ENCODE measurements around the gene KRT35. TPM values are rescaled to one million over a fixed set of nuclear protein-coding genes. Genes with fewer than 3 reads are reported as not detected.
"Not testable (repeated sequence)": the region's sequence is repeated elsewhere in the genome, so short reads cannot be mapped to it uniquely, and the experiment has no call there.

KRT35 gene
- total RNA-seq, 8 experiments from 2014 or later, result 0.09 to 0.24 (median 0.17) TPM; not detected in 4

GRCh38 chr17:41440531-41441033 is 40.4 kb downstream of the KRT35 start, which contains the start of gene KRT38:
KRT38 (minus strand) TSS chr17:41440983; CDS start chr17:41440921, 62 bp downstream.
- Histone ChIP-seq H3K4me1 (replicated peaks in 1 of 2) (peaks cover 10 to 17% of the 10 kb centered on the region in 2 donors), H3K4me3 (no peak within 1 kb of the TSS), H3K27ac (no peak within 1 kb of the TSS)
- in situ Hi-C loops (cut with MboI; ENCODE audit: low pct_unique_long_range_greater_than_20kb in 2 of 9, low sequenced_read_pairs in 9 of 9, unreplicated experiment in 9 of 9), result no loop called here
- ATAC-seq (replicated peaks in 6 of 8), result no peak
- 80 to 100% (median 95%) methylated on average over 1 to 5 of the region's 10 CpGs; no CpG with 5 or more reads in 6 of the 10 experiments for WGBS, 10 experiments

- WGBS, 10 experiments, result 70 to 100% (median 86%) methylated on average over 2 to 5 of the region's 5 CpGs; no CpG with 5 or more reads in 5 of the 10 experiments
- peaks cover 14 to 23% of the 10 kb centered on the region in 2 donors for H3K4me1 ChIP-seq (replicated peaks in 1 of 2)
- in situ Hi-C loops (cut with MboI; ENCODE audit: low pct_unique_long_range_greater_than_20kb in 2 of 9, low sequenced_read_pairs in 9 of 9, unreplicated experiment in 9 of 9), result no loop called here
- H3K4me3 ChIP-seq, result no peak overlapping the region
- no peak overlapping the region for H3K27ac ChIP-seq
- ATAC-seq (replicated peaks in 6 of 8), result no peak
These were observed 41.6 kb downstream of the KRT35 start for GRCh38 chr17:41439375-41439774.

- WGBS, 10 experiments, result 30 to 95% (median 76%) methylated on average over 1 to 9 of the region's 9 CpGs; no CpG with 5 or more reads in 2 of the 10 experiments
- in situ Hi-C loops (cut with MboI; ENCODE audit: low pct_unique_long_range_greater_than_20kb in 2 of 9, low sequenced_read_pairs in 9 of 9, unreplicated experiment in 9 of 9), result no loop called here
- Histone ChIP-seq H3K27ac (no peak overlapping the region), H3K4me3 (no peak overlapping the region), H3K4me1 (replicated peaks in 1 of 2) (peaks cover 18 to 26% of the 10 kb centered on the region in 2 donors)
- no peak for ATAC-seq (replicated peaks in 6 of 8)
These were observed 43.2 kb downstream of the KRT35 start for GRCh38 chr17:41437769-41438168.

GRCh38 chr17:41437254-41437653 is 43.7 kb downstream of the KRT35 start:
- no peak overlapping the region for H3K27ac ChIP-seq
- 25 to 100% (median 85%) methylated on average over 1 to 6 of the region's 7 CpGs; no CpG with 5 or more reads in 4 of the 10 experiments for WGBS, 10 experiments
- H3K4me1 ChIP-seq (replicated peaks in 1 of 2), result peaks cover 12 to 21% of the 10 kb centered on the region in 2 donors
- no peak overlapping the region for H3K4me3 ChIP-seq
- in situ Hi-C loops (cut with MboI; ENCODE audit: low pct_unique_long_range_greater_than_20kb in 2 of 9, low sequenced_read_pairs in 9 of 9, unreplicated experiment in 9 of 9), result no loop called here
- ATAC-seq (replicated peaks in 6 of 8), result no peak

DNA sequence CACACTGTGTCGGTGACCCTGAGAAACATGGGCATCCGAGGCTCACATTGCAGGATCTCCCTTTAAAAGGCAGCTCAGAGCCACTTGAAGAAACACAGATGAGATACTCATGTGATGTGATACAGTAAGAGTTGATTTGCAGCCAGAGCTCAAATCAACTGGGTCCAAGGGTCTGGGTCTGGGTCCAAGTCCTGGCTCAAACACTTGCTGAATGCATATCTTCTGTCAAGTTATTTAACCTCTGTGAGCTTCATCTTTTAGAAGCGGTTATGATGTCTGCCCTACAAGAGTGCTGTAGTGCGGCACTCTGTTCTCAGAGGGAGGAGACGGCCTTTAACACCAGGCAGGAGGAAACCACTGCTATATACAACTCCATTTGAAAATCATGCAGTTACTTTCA is 46.5 kb downstream of the KRT35 start:
- 40 to 90% (median 77%) methylated on average over 1 to 4 of the region's 5 CpGs; no CpG with 5 or more reads in 4 of the 10 experiments for WGBS, 10 experiments
- Histone ChIP-seq H3K4me3 (no peak overlapping the region), H3K27ac (no peak overlapping the region), H3K4me1 (replicated peaks in 1 of 2) (peaks cover 12 to 16% of the 10 kb centered on the region in 2 donors)
- in situ Hi-C loops (cut with MboI; ENCODE audit: low pct_unique_long_range_greater_than_20kb in 2 of 9, low sequenced_read_pairs in 9 of 9, unreplicated experiment in 9 of 9), result no loop called here
- ATAC-seq (replicated peaks in 6 of 8), result peak in 4 of 8 experiments; percentile 7 to 20 (median 10)

DNA sequence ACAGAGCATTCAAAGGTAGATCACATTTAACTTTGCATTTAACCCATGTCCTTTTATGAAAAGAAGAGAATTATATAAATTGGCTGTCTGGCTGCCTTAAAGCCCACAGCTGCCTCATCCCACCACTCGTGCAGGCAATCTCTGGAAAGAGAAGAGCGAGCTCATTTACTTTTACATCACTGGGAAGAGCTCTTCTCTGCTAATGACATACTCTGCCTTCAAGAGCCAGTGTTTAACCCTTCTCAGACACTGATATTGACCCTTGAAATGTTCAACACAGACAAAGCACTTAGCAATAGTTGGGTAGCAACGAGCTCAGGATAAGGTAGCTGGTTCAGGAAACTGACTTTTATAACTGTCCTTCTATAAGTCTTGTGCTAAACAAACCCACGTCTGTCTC is 46.9 kb downstream of the KRT35 start:
- in situ Hi-C loops (cut with MboI; ENCODE audit: low pct_unique_long_range_greater_than_20kb in 2 of 9, low sequenced_read_pairs in 9 of 9, unreplicated experiment in 9 of 9), result no loop called here

DNA sequence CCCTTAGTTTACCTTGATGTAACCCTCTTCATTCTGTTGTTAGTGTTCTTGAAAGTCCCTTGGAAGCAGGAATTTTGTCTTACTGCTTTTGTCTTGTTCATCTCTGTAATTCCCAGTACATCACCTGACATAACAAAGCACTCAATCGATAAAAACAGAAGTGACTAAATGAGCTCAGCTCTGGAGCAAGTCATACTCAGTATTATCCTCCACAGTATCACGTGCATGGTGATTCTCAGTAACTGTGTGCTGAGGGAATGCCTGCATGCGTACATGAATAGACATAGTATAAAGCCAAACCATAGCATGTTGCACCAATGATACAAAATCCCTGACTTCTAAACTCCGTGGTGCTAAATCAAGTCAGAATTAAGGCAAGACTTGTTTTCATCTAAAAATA is 47.4 kb downstream of the KRT35 start:
- 0 to 100% (median 50%) methylated on average over 1 to 4 of the region's 4 CpGs for WGBS, 10 experiments
- H3K4me3 ChIP-seq, result no peak overlapping the region
- no peak overlapping the region for H3K27ac ChIP-seq
- peaks cover 12 to 21% of the 10 kb centered on the region in 2 donors for H3K4me1 ChIP-seq (replicated peaks in 1 of 2)
- in situ Hi-C loops (cut with MboI; ENCODE audit: low pct_unique_long_range_greater_than_20kb in 2 of 9, low sequenced_read_pairs in 9 of 9, unreplicated experiment in 9 of 9), result no loop called here
- peak in 5 of 8 experiments; percentile 90 to 96 (median 95) for ATAC-seq (replicated peaks in 6 of 8)

More for the DNA sequence above, 46.9 kb downstream of the KRT35 start:
- 0 to 61% (median 47%) methylated on average over 1 to 4 of the region's 4 CpGs; no CpG with 5 or more reads in 3 of the 10 experiments for WGBS, 10 experiments
- no peak overlapping the region for H3K4me3 ChIP-seq
- ATAC-seq (replicated peaks in 6 of 8), result peak in 5 of 8 experiments; percentile 63 to 81 (median 65)
- peaks cover 12 to 18% of the 10 kb centered on the region in 2 donors for H3K4me1 ChIP-seq (replicated peaks in 1 of 2)
- no peak overlapping the region for H3K27ac ChIP-seq

DNA sequence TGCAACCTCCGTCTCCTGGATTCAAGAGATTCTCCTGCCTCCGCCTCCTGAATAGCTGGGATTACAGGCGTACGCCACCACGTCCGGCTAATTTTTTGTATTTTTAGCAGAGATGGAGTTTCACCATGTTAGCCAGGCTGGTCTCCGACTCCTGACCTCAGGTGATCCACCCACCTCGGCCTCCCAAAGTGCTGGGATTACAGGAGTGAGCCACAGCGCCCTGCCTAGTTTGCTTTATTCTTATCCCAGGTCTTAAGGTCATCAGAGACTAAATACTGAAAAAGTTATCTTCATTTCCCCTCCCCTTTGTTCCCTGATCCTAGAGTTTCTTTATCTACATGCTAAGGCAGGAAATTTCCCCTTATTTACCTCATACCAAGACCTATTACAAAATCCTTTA is 50.6 kb downstream of the KRT35 start:
- H3K4me1 ChIP-seq (replicated peaks in 1 of 2), result peaks cover 12 to 21% of the 10 kb centered on the region in 2 donors
- 39 to 100% (median 88%) methylated on average over 1 to 9 of the region's 9 CpGs for WGBS, 10 experiments
- in situ Hi-C loops (cut with MboI; ENCODE audit: low pct_unique_long_range_greater_than_20kb in 2 of 9, low sequenced_read_pairs in 9 of 9, unreplicated experiment in 9 of 9), result not testable (repeated sequence)

GRCh38 chr17:41429667-41430066 is 51.3 kb downstream of the KRT35 start:
- H3K4me3 ChIP-seq, result no peak overlapping the region
- no peak overlapping the region for H3K27ac ChIP-seq
- H3K4me1 ChIP-seq (replicated peaks in 1 of 2), result peaks cover 11 to 18% of the 10 kb centered on the region in 2 donors
- in situ Hi-C loops (cut with MboI; ENCODE audit: low pct_unique_long_range_greater_than_20kb in 2 of 9, low sequenced_read_pairs in 9 of 9, unreplicated experiment in 9 of 9), result no loop called here
- ATAC-seq (replicated peaks in 6 of 8), result no peak
- 0 to 100% (median 86%) methylated on average over 1 to 4 of the region's 7 CpGs; no CpG with 5 or more reads in 3 of the 10 experiments for WGBS, 10 experiments

More for the DNA sequence above, 50.6 kb downstream of the KRT35 start:
- ATAC-seq (replicated peaks in 6 of 8); H3K4me3 ChIP-seq; H3K27ac ChIP-seq: not testable (repeated sequence)

DNA sequence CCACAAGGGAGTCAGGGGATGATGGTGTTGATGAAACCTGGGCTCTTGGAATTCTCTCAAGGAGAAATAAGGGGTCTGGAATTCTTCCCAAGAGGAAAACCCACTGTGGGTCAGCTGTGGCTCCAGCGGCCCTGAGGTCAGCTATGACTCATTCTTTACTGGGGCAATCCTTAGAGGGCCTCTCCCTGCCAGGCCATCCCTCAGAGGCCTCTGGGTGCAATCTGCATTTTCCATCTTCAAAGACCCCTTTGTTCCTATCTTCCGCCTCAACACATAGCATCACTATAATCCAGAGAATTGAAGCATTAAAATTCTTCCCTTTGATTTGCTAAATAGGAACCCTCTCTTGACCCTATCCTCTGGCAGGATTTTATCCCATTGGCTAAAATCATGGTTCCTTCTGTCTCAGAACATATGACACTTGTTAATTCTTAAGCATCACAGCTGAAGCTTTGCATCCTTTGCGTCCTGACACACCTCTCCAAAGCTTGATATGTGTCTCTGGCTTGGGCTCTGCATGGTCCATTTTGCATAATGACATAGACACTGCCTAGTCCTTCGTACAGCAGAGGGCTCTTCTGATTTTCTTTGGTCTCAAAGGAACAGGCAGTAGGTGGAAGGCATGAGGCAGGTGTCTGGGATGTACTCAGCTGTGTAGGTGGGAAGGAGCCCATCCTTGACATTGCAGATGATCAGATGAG is 52.2 kb downstream of the KRT35 start:
- WGBS, 10 experiments, result 0 to 80% (median 38%) methylated on average over 1 to 3 of the region's 4 CpGs; no CpG with 5 or more reads in 2 of the 10 experiments
- Histone ChIP-seq H3K4me1 (replicated peaks in 1 of 2) (peaks cover 3 to 8% of the 10 kb centered on the region in 2 donors), H3K4me3 (no peak overlapping the region), H3K27ac (peak overlapping the region in 1 of 2 donors; percentile 33)
- in situ Hi-C loops (cut with MboI; ENCODE audit: low pct_unique_long_range_greater_than_20kb in 2 of 9, low sequenced_read_pairs in 9 of 9, unreplicated experiment in 9 of 9), result no loop called here
- peak in 6 of 8 experiments; percentile 60 to 83 (median 78) for ATAC-seq (replicated peaks in 6 of 8)

Other genes starting within 250 kb of the KRT35 start
- under 1 TPM in 1 of 8 experiments, not detected in 7; 0.21 TPM for gene KRTAP9-3, start 248.7 kb downstream of the KRT35 start, total RNA-seq
- gene KRTAP9-8, start 243.2 kb downstream of the KRT35 start, total RNA-seq, result not detected
- not detected for gene KRTAP9-4, start 231.5 kb downstream of the KRT35 start, total RNA-seq
- gene KRTAP9-9, start 225.8 kb downstream of the KRT35 start, total RNA-seq, result under 1 TPM in 1 of 8 experiments, not detected in 7; 0.28 TPM
- not detected for gene KRTAP9-6, start 215.8 kb downstream of the KRT35 start, total RNA-seq
- under 1 TPM in 1 of 8 experiments, not detected in 7; 0.45 TPM for gene KRTAP9-7, start 205.5 kb downstream of the KRT35 start, total RNA-seq
- gene KRTAP29-1, start 178.3 kb downstream of the KRT35 start, total RNA-seq, result under 1 TPM in 1 of 8 experiments, not detected in 7; 0.57 TPM
- under 1 TPM in 4 of 8 experiments, not detected in 4; 0.17 to 1.00 (median 0.27) TPM for gene KRTAP16-1, start 171.8 kb downstream of the KRT35 start, total RNA-seq
- under 1 TPM in 1 of 8 experiments, not detected in 7; 0.57 TPM for gene KRTAP17-1, start 165.4 kb downstream of the KRT35 start, total RNA-seq
- gene KRT33A, start 130.3 kb downstream of the KRT35 start, total RNA-seq, result not detected
- under 1 TPM in 1 of 8 experiments, not detected in 7; 0.13 TPM for gene KRT33B, start 111.3 kb downstream of the KRT35 start, total RNA-seq
- gene KRT34, start 98.8 kb downstream of the KRT35 start, total RNA-seq, result under 1 TPM in 2 of 8 experiments, not detected in 6; 0.14 TPM
- gene KRT31, start 83.5 kb downstream of the KRT35 start, total RNA-seq, result under 1 TPM in 2 of 8 experiments, not detected in 6; 0.32 to 0.38 TPM
- gene KRT37, start 56.6 kb downstream of the KRT35 start, total RNA-seq, result under 1 TPM in 3 of 8 experiments, not detected in 5; 0.05 to 0.41 (median 0.33) TPM
- under 1 TPM in 3 of 8 experiments, not detected in 5; 0.11 to 0.92 (median 0.71) TPM for gene KRT38, start 40.2 kb downstream of the KRT35 start, total RNA-seq
- under 1 TPM in 1 of 8 experiments, not detected in 7; 0.05 TPM for gene KRT32, start 13.8 kb downstream of the KRT35 start, total RNA-seq
- gene KRT36, start 8.8 kb upstream of the KRT35 start, total RNA-seq, result under 1 TPM in 2 of 8 experiments, not detected in 6; 0.19 to 0.25 TPM
- gene KRT13, start 24.5 kb upstream of the KRT35 start, total RNA-seq, result 1 to 10 TPM in 1 of 8 experiments, under 1 TPM in 3, not detected in 4; 0.32 to 1.9 (median 0.67) TPM
- gene KRT15, start 37.7 kb upstream of the KRT35 start, total RNA-seq, result 1 to 10 TPM in 2 of 8 experiments, under 1 TPM in 5, not detected in 1; 0.11 to 4.0 (median 0.25) TPM
- 1 to 10 TPM in 3 of 8 experiments, under 1 TPM in 3, not detected in 2; 0.29 to 6.2 (median 0.86) TPM for gene KRT19, start 47.2 kb upstream of the KRT35 start, total RNA-seq
- 1 to 10 TPM in 1 of 8 experiments, under 1 TPM in 6, not detected in 1; 0.11 to 1.5 (median 0.46) TPM for gene KRT9, start 90.9 kb upstream of the KRT35 start, total RNA-seq
- 1 to 10 TPM in 1 of 8 experiments, under 1 TPM in 4, not detected in 3; 0.18 to 1.3 (median 0.54) TPM for gene KRT14, start 105.7 kb upstream of the KRT35 start, total RNA-seq
- gene KRT16, start 131.6 kb upstream of the KRT35 start, total RNA-seq, result 10 to 100 TPM in 1 of 8 experiments, 1 to 10 TPM in 3, not detected in 4; 1.0 to 26.9 (median 4.5) TPM
- gene KRT17, start 143.4 kb upstream of the KRT35 start, total RNA-seq, result 10 to 100 TPM in 3 of 8 experiments, 1 to 10 TPM in 1, under 1 TPM in 2, not detected in 2; 0.17 to 18.1 (median 5.8) TPM
- gene EIF1, start 207.7 kb upstream of the KRT35 start, total RNA-seq, result 100 to 1,000 TPM; 160 to 776 (median 444) TPM
- gene GAST, start 231.2 kb upstream of the KRT35 start, total RNA-seq, result not detected